Activated CD4-positive, alpha-beta T cell treated with anti-CD3 and anti-CD28 coated beads, Interleukin-2, amount 50 U/mL, for 4 hours (primary cell): ENCODE measurements around the gene MAT2A.
"Not testable (repeated sequence)": the region's sequence is repeated elsewhere in the genome, so short reads cannot be mapped to it uniquely, and the experiment has no call there.

Source experiments
- DNase-seq, 2 experiments: peaks; one replicate each; pipeline ENCODE4 v3.0.0-alpha.2; 2020

Gene MAT2A

GRCh38 chr2:85524336-85524908, 14.5 kb upstream of the MAT2A start:
- DNase-seq: no peak

GRCh38 chr2:85525029-85525428, 13.9 kb upstream of the MAT2A start:
- DNase-seq: no peak

GRCh38 chr2:85525567-85525966, 13.4 kb upstream of the MAT2A start:
- no peak for DNase-seq

GRCh38 chr2:85527787-85528186, 11.2 kb upstream of the MAT2A start:
- no peak for DNase-seq

- no peak for DNase-seq
These were observed 10.6 kb upstream of the MAT2A start for GRCh38 chr2:85528355-85528754.

GRCh38 chr2:85529809-85530208, 9.2 kb upstream of the MAT2A start:
- no peak for DNase-seq

- no peak for DNase-seq
These were observed 7.4 kb upstream of the MAT2A start for GRCh38 chr2:85531589-85531988.

- no peak for DNase-seq
These were observed 4.9 kb upstream of the MAT2A start for GRCh38 chr2:85534099-85534498.

GRCh38 chr2:85534881-85535280, 4.1 kb upstream of the MAT2A start:
- no peak for DNase-seq

- DNase-seq: no peak
These were observed 2.5 kb upstream of the MAT2A start for GRCh38 chr2:85536479-85536878.

- DNase-seq: peak; percentile 16 to 20
These were observed 1.1 kb upstream of the MAT2A start for GRCh38 chr2:85537600-85538506.

GRCh38 chr2:85539361-85540132, 579 bp downstream of the MAT2A start:
- DNase-seq: peak; percentile 73 to 77

GRCh38 chr2:85540133-85540648, 1.2 kb downstream of the MAT2A start:
- no peak for DNase-seq

GRCh38 chr2:85541262-85541661, 2.3 kb downstream of the MAT2A start:
- no peak for DNase-seq

GRCh38 chr2:85541753-85542457, 2.9 kb downstream of the MAT2A start:
- DNase-seq: no peak

GRCh38 chr2:85542777-85543176, 3.8 kb downstream of the MAT2A start:
- DNase-seq: no peak

GRCh38 chr2:85544254-85544691, 5.3 kb downstream of the MAT2A start:
- not testable (repeated sequence) for DNase-seq

- DNase-seq: not testable (repeated sequence)
These were observed 6.2 kb downstream of the MAT2A start for GRCh38 chr2:85544915-85545779.

GRCh38 chr2:85545780-85546240, 6.8 kb downstream of the MAT2A start:
- no peak for DNase-seq

- DNase-seq: no peak
These were observed 8.3 kb downstream of the MAT2A start for GRCh38 chr2:85547089-85547858.
